ENCODE results near the gene SYT8.

GRCh38 chr11:1864231-1864630 is 29.4 kb downstream of the SYT8 start:
- TF ChIP-seq GATA2 (IDR thresholded peaks at IDR 0.05; ENCODE audit: low read depth, low read length), result no peak
- no peak for TF ChIP-seq GATA3 (IDR thresholded peaks at IDR 0.05; ENCODE audit: low read depth, low read length)
